T-cell (primary cell): ENCODE measurements around the gene ZFPL1. TPM values are rescaled to one million over a fixed set of nuclear protein-coding genes. Genes with fewer than 3 reads are reported as not detected.
A peak's percentile ranks its signal among the peaks of the same experiment; 100 is the strongest.

Source experiments
- ATAC-seq, 4 experiments: fragments of 200-7000 bp in 3 of 4; fragments of 150-1000 bp in 1 of 4; cut with Tn5 transposase; replicated peaks in 1 of 4; 1 replicate in 3 of 4; 2 replicates in 1 of 4; pipeline ENCODE4 v1.10.0; 2021; ENCODE audit warnings: moderate library complexity in 3 of 4, mild to moderate bottlenecking in 2 of 4, moderate number of reproducible peaks in 1 of 4
- CTCF ChIA-PET, 2 donors: fragments of 300-600 bp; sonication (Branson Sonifier 250); formaldehyde crosslinking; loops; one replicate each; lab custom pipeline; 2022; ENCODE audit warnings: antibody characterized with exemption in 2 of 2; lab: Charles Lee
- POLR2A ChIA-PET, 2 donors: fragments of 300-600 bp; sonication (Branson Sonifier 250); formaldehyde crosslinking; loops; one replicate each; lab custom pipeline; 2022; ENCODE audit warnings: antibody characterized with exemption in 2 of 2; lab: Charles Lee
- DNase-seq, 35 experiments: peaks; one replicate each; pipeline versions ENCODE4 v3.0.0 to v3.0.0-alpha.2; 2013 to 2023
- H3K27ac ChIP-seq: one replicate; pipeline ENCODE4 v1.5.1; 2013; ENCODE audit warnings: low read length
- H3K27me3 ChIP-seq, 2 experiments: replicated peaks in 1 of 2; 1 replicate in 1 of 2; 2 replicates in 1 of 2; pipeline versions ENCODE4 v1.6.1 to v1.7.0; 2013; ENCODE audit warnings: low read length in 1 of 2, mixed read lengths in 1 of 2; ENCODE audit not compliant: control insufficient read depth in 2 of 2, insufficient read depth in 2 of 2; ENCODE audit errors: extremely low read depth in 1 of 2
- H3K36me3 ChIP-seq, 2 donors: 1 replicate in 1 of 2; 2 replicates in 1 of 2; pipeline versions ENCODE4 v1.6.1 to v1.7.0; 2013; ENCODE audit warnings: low read length in 1 of 2; ENCODE audit not compliant: control insufficient read depth in 2 of 2, insufficient read depth in 1 of 2; ENCODE audit errors: extremely low read depth in 1 of 2
- H3K4me1 ChIP-seq, 2 experiments: 1 replicate in 1 of 2; 2 replicates in 1 of 2; pipeline versions ENCODE4 v1.6.1 to v1.7.0; 2013; ENCODE audit warnings: low read length in 2 of 2, mixed read lengths in 1 of 2; ENCODE audit not compliant: insufficient read depth in 2 of 2, control insufficient read depth in 1 of 2; ENCODE audit errors: extremely low read depth in 1 of 2
- H3K4me3 ChIP-seq, 2 donors: 1 replicate in 1 of 2; 2 replicates in 1 of 2; pipeline versions ENCODE4 v1.5.1 to v1.7.0; 2013; ENCODE audit warnings: mild to moderate bottlenecking in 2 of 2, low read length in 1 of 2, moderate library complexity in 1 of 2; ENCODE audit not compliant: control insufficient read depth in 1 of 2; ENCODE audit errors: extremely low read depth in 1 of 2
- H3K9me3 ChIP-seq: 2 replicates; pipeline ENCODE4 v1.7.0; 2013
- H3K27ac Mint-ChIP-seq, 2 donors: one replicate each; pipeline ENCODE4 v1.8.0; 2020 to 2021; ENCODE audit warnings: mild to moderate bottlenecking in 2 of 2, mixed read lengths in 2 of 2
- H3K27me3 Mint-ChIP-seq, 2 donors: one replicate each; pipeline ENCODE4 v1.8.0; 2021 to 2022; ENCODE audit warnings: mixed read lengths in 2 of 2
- H3K36me3 Mint-ChIP-seq: one replicate; pipeline ENCODE4 v1.8.0; 2021; ENCODE audit warnings: mixed read lengths
- H3K4me1 Mint-ChIP-seq, 3 donors: one replicate each; pipeline ENCODE4 v1.8.0; 2020 to 2022; ENCODE audit warnings: mixed read lengths in 3 of 3, mild to moderate bottlenecking in 1 of 3
- H3K4me3 Mint-ChIP-seq, 3 donors: one replicate each; pipeline ENCODE4 v1.8.0; 2020 to 2022; ENCODE audit warnings: mild to moderate bottlenecking in 3 of 3, mixed read lengths in 3 of 3, moderate library complexity in 3 of 3
- H3K9me3 Mint-ChIP-seq, 3 donors: one replicate each; pipeline ENCODE4 v1.8.0; 2020 to 2022; ENCODE audit warnings: mixed read lengths in 3 of 3
- WGBS: methylation state at CpG from one replicate; pipeline ENCODE4 v1.1.5; 2013; ENCODE audit warnings: missing lambda C conversion rate; ENCODE audit not compliant: insufficient coverage; 5-methylcytosine and 5-hydroxymethylcytosine counted together
- total RNA-seq, 35 experiments: library from RNA in 6 of 35; stranded (reverse) in 6 of 35; fragments of 120-200 nt in 1 of 35; gene quantifications; one replicate each; pipeline versions ENCODE4 v1.2.1 to v1.2.4 and lab custom pipeline; 2013 to 2026

ZFPL1 gene
- total RNA-seq, 5 donors from 2014 or later (not counting 1 experiment from before 2014, with no cell fraction given) = 36.5 to 51.8 (median 43.7) TPM

DNA sequence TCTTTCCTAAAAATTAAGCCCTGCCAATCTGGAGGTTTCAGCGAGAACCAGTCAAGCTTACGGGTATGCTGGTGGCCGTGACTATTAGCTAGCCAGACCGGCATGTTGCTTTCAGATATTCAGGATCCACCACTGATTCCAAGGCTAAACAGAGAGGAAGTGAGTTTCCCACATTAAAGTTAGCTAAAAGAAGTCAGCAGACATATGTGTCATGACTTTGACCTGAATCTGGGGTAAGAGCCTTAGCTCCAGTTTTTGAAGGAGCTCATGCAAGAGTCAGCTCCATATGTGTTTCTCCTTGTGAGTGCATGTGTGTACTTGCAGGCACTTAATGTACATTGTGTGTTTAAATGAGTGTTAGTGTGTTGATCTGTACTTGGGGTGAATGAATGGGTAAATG is 1.4 kb downstream of the ZFPL1 start:
- Mint-ChIP-seq H3K27me3 (no peaks in the 10 kb centered on the region), H3K9me3 (no peaks in the 10 kb centered on the region), H3K27ac (peak overlapping the region; percentile 30 to 55), H3K4me3 (peak overlapping the region; percentile 88 to 93 (median 89)), H3K4me1 (peaks cover 26 to 34% (median 30%) of the 10 kb centered on the region in 3 donors), H3K36me3 (peaks cover 20% of the 10 kb centered on the region)
- Histone ChIP-seq H3K9me3 (no peaks in the 10 kb centered on the region), H3K27ac (no peak overlapping the region), H3K27me3 (no peaks in the 10 kb centered on the region), H3K4me1 (peaks cover 11 to 22% of the 10 kb centered on the region in 2 experiments), H3K4me3 (no peak overlapping the region), H3K36me3 (peaks cover 15 to 38% of the 10 kb centered on the region in 2 donors)
- ChIA-PET CTCF (interaction anchor here in 1 of 2 donors (0.8 kb wide), 1 partner anchor 72 kb away, joined by 3 read pairs; no protein-coding TSS in a partner anchor), POLR2A (interaction anchor here in 1 of 2 donors (0.5 kb wide), 1 partner anchor 13 kb away, joined by 4 read pairs; no protein-coding TSS in a partner anchor)
- DNase-seq (no peak), ATAC-seq (no peak)
- no CpG with 5 or more reads among the region's 4 CpGs for WGBS

- WGBS = 94% methylated on average over 4 of the region's 9 CpGs
- DNase-seq (no peak), ATAC-seq (no peak)
- ChIA-PET CTCF (interaction anchor here in 1 of 2 donors (0.5 kb wide), 1 partner anchor 260 kb away, joined by 3 read pairs; no protein-coding TSS in a partner anchor), POLR2A (interaction anchor here (0.6 kb wide), 2 partner anchors 80 to 207 kb away, joined by 3 to 4 read pairs; no protein-coding TSS in a partner anchor)
- H3K27ac ChIP-seq = no peak overlapping the region
- H3K4me1 ChIP-seq = peaks cover 11 to 22% of the 10 kb centered on the region in 2 experiments
- Mint-ChIP-seq H3K27me3 (no peaks in the 10 kb centered on the region), H3K9me3 (no peaks in the 10 kb centered on the region), H3K36me3 (peaks cover 20% of the 10 kb centered on the region), H3K27ac (no peak overlapping the region), H3K4me1 (peaks cover 26 to 34% (median 30%) of the 10 kb centered on the region in 3 donors), H3K4me3 (peak overlapping the region in 1 of 3 donors; percentile 45)
- H3K27me3 ChIP-seq = no peaks in the 10 kb centered on the region
- no peak overlapping the region for H3K4me3 ChIP-seq
- H3K9me3 ChIP-seq = no peaks in the 10 kb centered on the region
- peaks cover 15 to 38% of the 10 kb centered on the region in 2 donors for H3K36me3 ChIP-seq
Observed at GRCh38 chr11:65086809-65087208, 2.8 kb downstream of the ZFPL1 start.

DNA sequence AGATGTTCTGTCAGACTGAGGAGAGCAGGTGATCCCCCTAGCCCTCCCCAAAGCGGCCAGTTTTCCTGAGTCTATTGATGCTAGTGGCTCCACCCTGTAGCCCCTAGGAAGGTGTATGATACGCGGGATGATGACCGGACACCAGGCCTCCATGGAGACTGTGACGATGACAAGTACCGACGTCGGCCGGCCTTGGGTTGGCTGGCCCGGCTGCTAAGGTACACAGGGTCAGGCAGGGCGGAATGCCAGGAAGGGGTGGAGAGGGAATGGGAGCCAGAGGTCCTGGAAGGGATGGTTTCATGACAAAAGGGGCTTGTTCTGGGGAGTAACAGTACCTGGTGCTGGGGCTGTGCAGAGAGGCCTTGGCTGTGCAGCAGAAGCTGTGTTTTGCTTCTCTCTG is 3.2 kb downstream of the ZFPL1 start:
- ChIA-PET POLR2A (no interaction called here), CTCF (no interaction called here)
- Histone ChIP-seq H3K27ac (no peak overlapping the region), H3K27me3 (no peaks in the 10 kb centered on the region), H3K4me3 (no peak overlapping the region), H3K36me3 (peaks cover 15 to 38% of the 10 kb centered on the region in 2 donors), H3K4me1 (peaks cover 11 to 22% of the 10 kb centered on the region in 2 experiments), H3K9me3 (no peaks in the 10 kb centered on the region)
- Mint-ChIP-seq H3K4me3 (no peak overlapping the region), H3K4me1 (peaks cover 26 to 34% (median 30%) of the 10 kb centered on the region in 3 donors), H3K36me3 (peaks cover 20% of the 10 kb centered on the region), H3K9me3 (no peaks in the 10 kb centered on the region), H3K27me3 (no peaks in the 10 kb centered on the region), H3K27ac (no peak overlapping the region)
- ATAC-seq = no peak
- no peak for DNase-seq
- 96% methylated on average over 11 of the region's 11 CpGs for WGBS

GRCh38 chr11:65087827-65088226 is 3.8 kb downstream of the ZFPL1 start:
- no peak overlapping the region for H3K27ac Mint-ChIP-seq
- H3K4me1 Mint-ChIP-seq = peaks cover 26 to 32% (median 29%) of the 10 kb centered on the region in 3 donors
- Histone ChIP-seq H3K27me3 (no peaks in the 10 kb centered on the region), H3K4me1 (peaks cover 11 to 22% of the 10 kb centered on the region in 2 experiments), H3K4me3 (no peak overlapping the region), H3K9me3 (no peaks in the 10 kb centered on the region), H3K27ac (no peak overlapping the region), H3K36me3 (peaks cover 15 to 38% of the 10 kb centered on the region in 2 donors)
- 100% methylated on average over 2 of the region's 15 CpGs for WGBS
- no peaks in the 10 kb centered on the region for H3K9me3 Mint-ChIP-seq
- no peaks in the 10 kb centered on the region for H3K27me3 Mint-ChIP-seq
- H3K4me3 Mint-ChIP-seq = no peak overlapping the region
- peaks cover 20% of the 10 kb centered on the region for H3K36me3 Mint-ChIP-seq
- no peak for ATAC-seq
- DNase-seq = no peak
- POLR2A ChIA-PET = no interaction called here
- CTCF ChIA-PET = no interaction called here

- ChIA-PET CTCF (interaction anchor here in 1 of 2 donors (0.6 kb wide), 1 partner anchor 61 kb away, joined by 6 read pairs; no protein-coding TSS in a partner anchor), POLR2A (no interaction called here)
- Mint-ChIP-seq H3K4me1 (peaks cover 14 to 15% (median 14%) of the 10 kb centered on the region in 3 donors), H3K27ac (no peak overlapping the region), H3K27me3 (no peaks in the 10 kb centered on the region), H3K9me3 (no peaks in the 10 kb centered on the region), H3K4me3 (no peak overlapping the region), H3K36me3 (peaks cover 20% of the 10 kb centered on the region)
- Histone ChIP-seq H3K4me3 (no peak overlapping the region), H3K36me3 (peaks cover 15 to 38% of the 10 kb centered on the region in 2 donors), H3K27me3 (no peaks in the 10 kb centered on the region), H3K4me1 (peaks cover 3 to 10% of the 10 kb centered on the region in 2 experiments), H3K27ac (no peak overlapping the region), H3K9me3 (no peaks in the 10 kb centered on the region)
- 100% methylated on average over 2 of the region's 4 CpGs for WGBS
- ATAC-seq = no peak
- no peak for DNase-seq
Observed at GRCh38 chr11:65089621-65090020, 5.6 kb downstream of the ZFPL1 start.

DNA sequence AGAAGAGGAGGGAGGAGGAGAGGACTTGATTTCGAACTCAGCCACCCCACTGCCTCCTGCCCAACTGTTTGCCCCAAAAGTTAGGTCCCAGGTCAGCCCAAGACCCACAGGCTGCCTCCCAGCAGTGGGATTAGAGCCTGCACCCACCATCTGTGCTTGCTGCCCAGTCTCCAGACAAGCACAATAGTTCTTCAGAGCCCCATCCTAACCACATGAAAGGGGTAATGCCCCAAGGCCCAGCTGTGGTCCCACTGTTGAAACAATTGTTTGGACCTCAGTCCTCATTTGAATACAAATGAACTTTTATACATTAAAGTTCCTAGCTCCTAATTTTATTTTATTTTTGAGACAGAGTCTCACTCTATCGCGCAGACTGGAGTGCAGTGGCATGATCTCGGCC is 6.6 kb downstream of the ZFPL1 start:
- no peak overlapping the region for H3K27ac ChIP-seq
- 93% methylated on average over 3 of the region's 4 CpGs for WGBS
- ChIA-PET POLR2A (no interaction called here), CTCF (no interaction called here)
- H3K4me1 ChIP-seq = peaks cover 0 to 3% of the 10 kb centered on the region in 2 experiments
- ATAC-seq (no peak), DNase-seq (no peak)
- no peak overlapping the region for H3K4me3 Mint-ChIP-seq
- no peak overlapping the region for H3K4me3 ChIP-seq
- H3K36me3 Mint-ChIP-seq = peaks cover 19% of the 10 kb centered on the region
- no peaks in the 10 kb centered on the region for H3K27me3 Mint-ChIP-seq
- no peaks in the 10 kb centered on the region for H3K9me3 ChIP-seq
- peaks cover 5 to 7% (median 5%) of the 10 kb centered on the region in 3 donors for H3K4me1 Mint-ChIP-seq
- H3K27ac Mint-ChIP-seq = peak overlapping the region in 1 of 2 donors; percentile 34
- no peaks in the 10 kb centered on the region for H3K9me3 Mint-ChIP-seq
- H3K27me3 ChIP-seq = no peaks in the 10 kb centered on the region
- peaks cover 15 to 34% of the 10 kb centered on the region in 2 donors for H3K36me3 ChIP-seq
